ENCODE measurements around the gene ZMYND10. TPM values are rescaled to one million over a fixed set of nuclear protein-coding genes. Genes with fewer than 3 reads are reported as not detected.

Gene ZMYND10
- polyA plus RNA-seq, 1 experiment, result 0.87 TPM

DNA sequence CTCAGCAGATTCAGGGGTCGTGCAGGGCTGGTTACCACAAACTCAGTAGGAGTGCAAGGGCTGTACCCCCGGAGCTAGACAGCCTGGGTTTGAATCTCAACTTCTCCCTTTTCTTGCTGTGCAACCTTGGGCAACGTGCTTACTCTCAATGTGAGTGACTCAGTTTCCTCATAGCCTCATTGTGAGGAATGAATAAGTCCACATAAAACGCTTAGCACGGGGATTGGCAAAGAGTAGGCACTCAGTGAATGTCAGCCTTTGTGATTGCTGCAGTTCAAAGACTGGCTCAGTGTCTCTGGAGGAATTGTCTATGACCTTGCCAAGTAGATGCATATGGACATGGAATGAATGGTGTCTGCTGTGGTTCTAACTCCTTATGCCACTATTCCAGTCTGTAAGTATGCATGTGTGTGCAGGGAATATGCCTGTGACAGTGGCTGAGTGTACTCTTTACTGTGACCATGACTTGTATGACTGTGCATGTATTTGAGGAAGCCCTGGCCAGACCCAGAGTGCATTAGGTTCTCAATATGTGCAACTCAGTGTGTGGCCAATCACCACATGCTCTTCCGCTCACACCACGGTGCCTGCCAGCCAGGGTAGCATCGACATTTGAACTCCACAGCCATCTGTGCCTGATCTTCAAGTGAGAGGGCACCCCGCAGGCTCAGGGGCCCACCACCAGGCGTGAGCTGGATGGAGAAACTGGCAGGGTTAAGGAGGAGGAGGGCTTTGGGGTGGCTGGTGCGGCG lies 45.4 kb downstream of the ZMYND10 start:
- Histone ChIP-seq H3K27ac (ENCODE audit: low read depth, low read length) (peak overlapping the region; percentile 25), H3K9me3 (ENCODE audit: control insufficient read depth, insufficient read depth, low read length) (no peaks in the 10 kb centered on the region; the same call in 1 of the 2 replicates), H3K27me3 (ENCODE audit: control insufficient read depth, insufficient read depth, low read length) (no peaks in the 10 kb centered on the region), H3K4me3 (ENCODE audit: low read depth, low read length) (peak overlapping the region; percentile 66)
- ChIA-PET POLR2A (interaction anchor here (0.5 to 1.3 kb wide), 9 partner anchors 15 to 1272 kb away, joined by 3 to 5 read pairs (median 4); partner anchors contain the start of genes CYB561D2, GNAI2 and NPRL2), CTCF (interaction anchor here (1.4 to 1.5 kb wide), 2 partner anchors 24 to 54 kb away, joined by 5 to 10 read pairs; no protein-coding TSS in a partner anchor)
- TF ChIP-seq, protein P1, sequence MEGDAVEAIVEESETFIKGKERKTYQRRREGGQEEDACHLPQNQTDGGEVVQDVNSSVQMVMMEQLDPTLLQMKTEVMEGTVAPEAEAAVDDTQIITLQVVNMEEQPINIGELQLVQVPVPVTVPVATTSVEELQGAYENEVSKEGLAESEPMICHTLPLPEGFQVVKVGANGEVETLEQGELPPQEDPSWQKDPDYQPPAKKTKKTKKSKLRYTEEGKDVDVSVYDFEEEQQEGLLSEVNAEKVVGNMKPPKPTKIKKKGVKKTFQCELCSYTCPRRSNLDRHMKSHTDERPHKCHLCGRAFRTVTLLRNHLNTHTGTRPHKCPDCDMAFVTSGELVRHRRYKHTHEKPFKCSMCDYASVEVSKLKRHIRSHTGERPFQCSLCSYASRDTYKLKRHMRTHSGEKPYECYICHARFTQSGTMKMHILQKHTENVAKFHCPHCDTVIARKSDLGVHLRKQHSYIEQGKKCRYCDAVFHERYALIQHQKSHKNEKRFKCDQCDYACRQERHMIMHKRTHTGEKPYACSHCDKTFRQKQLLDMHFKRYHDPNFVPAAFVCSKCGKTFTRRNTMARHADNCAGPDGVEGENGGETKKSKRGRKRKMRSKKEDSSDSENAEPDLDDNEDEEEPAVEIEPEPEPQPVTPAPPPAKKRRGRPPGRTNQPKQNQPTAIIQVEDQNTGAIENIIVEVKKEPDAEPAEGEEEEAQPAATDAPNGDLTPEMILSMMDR (IDR thresholded peaks at IDR 0.05; ENCODE audit: low read depth, low read length), result no peak
- DNase-seq (ENCODE audit: low read depth, low spot score), result no peak

DNA sequence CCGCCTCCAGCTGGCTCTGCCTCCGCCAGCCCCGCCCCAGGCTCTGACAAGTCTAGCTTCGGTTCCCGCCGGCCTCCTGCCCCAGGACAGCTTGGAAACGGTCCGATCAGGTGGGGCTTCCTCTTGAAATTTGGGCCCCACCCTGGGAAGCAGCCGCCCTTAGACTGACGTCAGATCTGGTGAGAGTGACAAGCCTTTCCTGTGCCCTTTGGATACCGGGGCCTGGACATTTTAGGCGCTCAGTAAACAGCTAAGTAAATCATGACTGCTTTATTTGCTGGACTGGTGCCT lies 45.9 kb downstream of the ZMYND10 start:
- no peaks in the 10 kb centered on the region; the same call in 1 of the 2 replicates for H3K9me3 ChIP-seq (ENCODE audit: control insufficient read depth, insufficient read depth, low read length)
- H3K4me3 ChIP-seq (ENCODE audit: low read depth, low read length), result peak overlapping the region; percentile 66
- H3K27me3 ChIP-seq (ENCODE audit: control insufficient read depth, insufficient read depth, low read length), result no peaks in the 10 kb centered on the region
- TF ChIP-seq, protein P1 (IDR thresholded peaks at IDR 0.05; ENCODE audit: low read depth, low read length), result no peak
- CTCF ChIA-PET, result interaction anchor here (1.4 to 1.5 kb wide), 2 partner anchors 25 to 53 kb away, joined by 5 to 10 read pairs; no protein-coding TSS in a partner anchor
- no peak for DNase-seq (ENCODE audit: low read depth, low spot score)
- POLR2A ChIA-PET, result interaction anchor here (0.5 to 1.3 kb wide), 9 partner anchors 16 to 1273 kb away, joined by 3 to 5 read pairs (median 4); partner anchors contain the start of genes CYB561D2, GNAI2 and NPRL2
- H3K27ac ChIP-seq (ENCODE audit: low read depth, low read length), result peak overlapping the region; percentile 25

DNA sequence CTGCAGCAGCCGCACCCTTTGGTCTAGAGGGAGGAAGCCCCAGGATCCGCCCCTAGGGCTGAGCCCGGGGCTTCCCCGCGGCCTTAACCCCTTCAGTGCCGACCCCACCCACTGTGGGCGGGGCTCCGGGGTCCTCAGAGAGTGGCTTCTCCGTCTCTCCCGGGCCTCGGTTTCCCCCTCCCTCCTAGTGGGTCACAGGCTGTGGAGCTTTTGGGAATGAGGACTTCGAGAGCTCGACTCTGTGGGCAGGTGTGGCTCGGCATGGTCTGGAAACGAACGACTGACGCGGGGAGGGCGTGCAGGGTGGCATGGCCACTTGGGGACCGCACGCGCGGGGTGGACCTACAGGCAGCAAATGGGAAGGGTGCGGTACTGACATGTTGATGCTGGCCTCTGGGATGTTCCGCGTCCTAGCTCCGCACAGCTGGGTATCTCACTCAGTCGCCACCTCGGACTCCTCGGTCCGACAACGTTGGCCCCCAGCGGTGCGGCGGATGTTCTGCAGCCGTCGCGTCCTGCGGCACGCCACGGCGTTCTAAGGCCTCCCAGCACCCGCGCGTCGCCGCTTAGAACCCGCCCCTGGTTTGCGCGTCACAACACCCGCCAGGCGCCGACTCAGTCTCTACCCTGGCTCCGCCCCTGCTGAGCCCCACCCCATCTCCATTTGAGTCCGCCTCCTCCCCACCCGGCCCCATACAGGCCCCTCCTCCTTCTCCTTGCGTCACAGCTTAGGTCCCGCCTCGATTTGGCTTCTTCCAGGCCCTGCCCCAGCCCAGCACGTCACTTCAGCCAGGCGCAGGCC lies 46.5 kb downstream of the ZMYND10 start, which contains the start of the genes HYAL3 and NAA80:
Gene HYAL3 (minus strand): TSS at position 570 of the 802 bp plus-strand sequence. CDS start 3,803 bp downstream, outside the sequence.
Gene NAA80 (minus strand): TSS at position 570 of the 802 bp plus-strand sequence. CDS start 1,942 bp downstream, outside the sequence.
- CTCF ChIA-PET, result interaction anchor here (1.4 to 1.5 kb wide), 2 partner anchors 25 to 53 kb away, joined by 5 to 10 read pairs; no protein-coding TSS in a partner anchor
- Histone ChIP-seq H3K4me3 (ENCODE audit: low read depth, low read length) (peak within 1 kb of the TSS; percentile 74), H3K27ac (ENCODE audit: low read depth, low read length) (peak within 1 kb of the TSS; percentile 62), H3K27me3 (ENCODE audit: control insufficient read depth, insufficient read depth, low read length) (no peaks in the 10 kb centered on the region), H3K9me3 (ENCODE audit: control insufficient read depth, insufficient read depth, low read length) (no peaks in the 10 kb centered on the region; the same call in 1 of the 2 replicates)
- TF ChIP-seq, protein P1 (IDR thresholded peaks at IDR 0.05; ENCODE audit: low read depth, low read length), result peak; percentile 27
- DNase-seq (ENCODE audit: low read depth, low spot score), result peak; percentile 99
- POLR2A ChIA-PET, result interaction anchor here (0.5 to 1.3 kb wide), 11 partner anchors 11 to 1273 kb away, joined by 3 to 5 read pairs (median 4); partner anchors contain the start of genes CYB561D2, GNAI2 and NPRL2

DNA sequence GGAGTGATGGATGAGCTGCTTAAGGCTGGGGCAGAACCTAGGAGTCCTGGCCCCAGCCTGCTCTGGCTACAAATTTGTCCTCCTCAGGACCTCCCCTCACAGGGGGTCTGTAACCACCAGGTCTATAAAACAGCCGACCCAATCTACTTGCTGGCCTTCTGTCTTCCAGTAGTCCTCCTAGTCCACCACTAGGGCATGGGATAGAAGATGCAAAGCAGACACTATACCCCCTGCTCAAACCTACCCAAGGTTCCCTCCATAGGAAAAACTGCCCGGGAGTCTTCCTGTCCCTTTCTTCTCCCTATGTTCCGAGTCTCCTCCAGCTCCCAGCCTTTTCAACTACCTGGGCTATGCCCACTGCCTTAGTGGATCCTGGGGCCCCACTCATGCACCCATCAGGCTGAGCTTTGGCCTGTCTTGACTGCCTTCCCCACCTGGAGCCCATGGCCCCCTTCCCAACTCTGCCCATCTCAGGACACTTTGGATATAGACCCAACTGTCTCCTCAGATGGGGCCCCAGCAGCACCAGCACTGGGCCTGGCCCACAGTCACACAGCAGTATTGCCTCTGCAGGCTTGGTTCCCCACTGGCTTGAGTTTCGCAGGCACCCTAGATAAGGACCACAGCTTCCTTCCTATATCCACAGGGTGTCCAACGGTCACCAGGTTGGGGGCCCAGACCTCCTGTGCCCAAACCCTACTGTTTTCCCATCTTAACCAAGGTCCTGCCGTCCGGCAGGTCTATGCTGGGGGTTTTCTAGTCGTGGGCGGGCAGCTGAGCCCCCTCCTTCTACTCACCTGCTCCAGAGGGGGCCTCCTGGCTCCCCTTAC lies 47.4 kb downstream of the ZMYND10 start:
- CTCF ChIA-PET, result interaction anchor here (1.6 kb wide), 1 partner anchor 51 kb away, joined by 4 read pairs; no protein-coding TSS in a partner anchor
- Histone ChIP-seq H3K9me3 (ENCODE audit: control insufficient read depth, insufficient read depth, low read length) (no peaks in the 10 kb centered on the region; the same call in 1 of the 2 replicates), H3K27me3 (ENCODE audit: control insufficient read depth, insufficient read depth, low read length) (no peaks in the 10 kb centered on the region), H3K4me3 (ENCODE audit: low read depth, low read length) (peak overlapping the region; percentile 74), H3K27ac (ENCODE audit: low read depth, low read length) (peak overlapping the region; percentile 62)
- POLR2A ChIA-PET, result interaction anchor here (1.0 kb wide), 1 partner anchor 10 kb away, joined by 3 read pairs; no protein-coding TSS in a partner anchor
- TF ChIP-seq, protein P1 (IDR thresholded peaks at IDR 0.05; ENCODE audit: low read depth, low read length), result 0 out of 2 replicates have a peak, but pooled peaks have one; percentile 20
- DNase-seq (ENCODE audit: low read depth, low spot score), result no peak
